Sigmoid colon (tissue), 4 donors: ENCODE measurements around the gene GPC6.

Experiments
- EP300 ChIP-seq, 4 donors: sonication (generic); formaldehyde crosslinking; IDR thresholded peaks; one replicate each; pipeline ENCODE4 v1.6.1; 2017; ENCODE audit warnings: antibody characterized with exemption in 4 of 4
- POLR2A ChIP-seq, 2 donors: fragments of 450-650 bp; IDR thresholded peaks; one replicate each; pipeline ENCODE4 v1.6.1; 2016; ENCODE audit warnings: antibody characterized with exemption in 2 of 2, mild to moderate bottlenecking in 2 of 2, moderate library complexity in 2 of 2
- POLR2AphosphoS5 ChIP-seq, 4 donors: sonication (generic); formaldehyde crosslinking; IDR thresholded peaks; one replicate each; pipeline ENCODE4 v1.6.1; 2017; ENCODE audit warnings: antibody characterized with exemption in 4 of 4
- TF ChIP-seq, protein P1 (sequence below), 4 experiments: fragments of 450-650 bp in 3 of 4; fragments of 200-600 bp in 1 of 4; IDR thresholded peaks; one replicate each; pipeline ENCODE4 v1.5.1; 2016 to 2019; ENCODE audit warnings: antibody characterized with exemption in 4 of 4, mild to moderate bottlenecking in 3 of 4, moderate library complexity in 2 of 4

- TF ChIP-seq, protein P1, sequence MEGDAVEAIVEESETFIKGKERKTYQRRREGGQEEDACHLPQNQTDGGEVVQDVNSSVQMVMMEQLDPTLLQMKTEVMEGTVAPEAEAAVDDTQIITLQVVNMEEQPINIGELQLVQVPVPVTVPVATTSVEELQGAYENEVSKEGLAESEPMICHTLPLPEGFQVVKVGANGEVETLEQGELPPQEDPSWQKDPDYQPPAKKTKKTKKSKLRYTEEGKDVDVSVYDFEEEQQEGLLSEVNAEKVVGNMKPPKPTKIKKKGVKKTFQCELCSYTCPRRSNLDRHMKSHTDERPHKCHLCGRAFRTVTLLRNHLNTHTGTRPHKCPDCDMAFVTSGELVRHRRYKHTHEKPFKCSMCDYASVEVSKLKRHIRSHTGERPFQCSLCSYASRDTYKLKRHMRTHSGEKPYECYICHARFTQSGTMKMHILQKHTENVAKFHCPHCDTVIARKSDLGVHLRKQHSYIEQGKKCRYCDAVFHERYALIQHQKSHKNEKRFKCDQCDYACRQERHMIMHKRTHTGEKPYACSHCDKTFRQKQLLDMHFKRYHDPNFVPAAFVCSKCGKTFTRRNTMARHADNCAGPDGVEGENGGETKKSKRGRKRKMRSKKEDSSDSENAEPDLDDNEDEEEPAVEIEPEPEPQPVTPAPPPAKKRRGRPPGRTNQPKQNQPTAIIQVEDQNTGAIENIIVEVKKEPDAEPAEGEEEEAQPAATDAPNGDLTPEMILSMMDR (IDR thresholded peaks at IDR 0.05), result no peak
- TF ChIP-seq POLR2A (IDR thresholded peaks at IDR 0.05) (no peak), POLR2AphosphoS5 (IDR thresholded peaks at IDR 0.05) (no peak), EP300 (IDR thresholded peaks at IDR 0.05) (no peak)
These were observed 699.4 kb downstream of the GPC6 start for GRCh38 chr13:93925990-93926389.
